Ishikawa (cell line): ENCODE results near the gene PPAN.

ENCODE experiments used
- CEBPB ChIP-seq: IDR thresholded peaks from 2 replicates; pipeline ENCODE4 v1.6.1; 2012
- CREB1 ChIP-seq: IDR thresholded peaks from 2 replicates; pipeline ENCODE4 v1.6.1; 2012; ENCODE audit warnings: low read depth
- EGR1 ChIP-seq: IDR thresholded peaks from 2 replicates; pipeline ENCODE4 v1.6.1; 2012
- EP300 ChIP-seq: IDR thresholded peaks from 2 replicates; pipeline ENCODE4 v1.6.1; 2012; ENCODE audit warnings: borderline replicate concordance
- FOXM1 ChIP-seq: IDR thresholded peaks from 2 replicates; pipeline ENCODE4 v1.6.1; 2012; ENCODE audit warnings: low read depth, borderline replicate concordance
- MAX ChIP-seq: IDR thresholded peaks from 2 replicates; pipeline ENCODE4 v1.6.1; 2012
- NFIC ChIP-seq: IDR thresholded peaks from 2 replicates; pipeline ENCODE4 v1.6.1; 2012
- RAD21 ChIP-seq: IDR thresholded peaks from 2 replicates; pipeline ENCODE4 v1.6.1; 2012; ENCODE audit warnings: low read depth
- TAF1 ChIP-seq: IDR thresholded peaks from 2 replicates; pipeline ENCODE4 v1.6.1; 2012; ENCODE audit warnings: low read depth, mild to moderate bottlenecking
- TCF12 ChIP-seq: IDR thresholded peaks from 2 replicates; pipeline ENCODE4 v1.6.1; 2012; ENCODE audit warnings: low read depth
- TEAD4 ChIP-seq: IDR thresholded peaks from 2 replicates; pipeline ENCODE4 v1.6.1; 2012
- USF1 ChIP-seq: IDR thresholded peaks from 2 replicates; pipeline ENCODE4 v1.6.1; 2012
- YY1 ChIP-seq: IDR thresholded peaks from 2 replicates; pipeline ENCODE4 v1.6.1; 2012; ENCODE audit warnings: low read depth
- ZBTB7A ChIP-seq: IDR thresholded peaks from 2 replicates; pipeline ENCODE4 v1.6.1; 2012; ENCODE audit warnings: low read depth
- TF ChIP-seq, protein P1 (sequence below): IDR thresholded peaks from 2 replicates; pipeline ENCODE4 v1.6.1; 2012; ENCODE audit warnings: low read depth, mild to moderate bottlenecking

Gene PPAN

DNA sequence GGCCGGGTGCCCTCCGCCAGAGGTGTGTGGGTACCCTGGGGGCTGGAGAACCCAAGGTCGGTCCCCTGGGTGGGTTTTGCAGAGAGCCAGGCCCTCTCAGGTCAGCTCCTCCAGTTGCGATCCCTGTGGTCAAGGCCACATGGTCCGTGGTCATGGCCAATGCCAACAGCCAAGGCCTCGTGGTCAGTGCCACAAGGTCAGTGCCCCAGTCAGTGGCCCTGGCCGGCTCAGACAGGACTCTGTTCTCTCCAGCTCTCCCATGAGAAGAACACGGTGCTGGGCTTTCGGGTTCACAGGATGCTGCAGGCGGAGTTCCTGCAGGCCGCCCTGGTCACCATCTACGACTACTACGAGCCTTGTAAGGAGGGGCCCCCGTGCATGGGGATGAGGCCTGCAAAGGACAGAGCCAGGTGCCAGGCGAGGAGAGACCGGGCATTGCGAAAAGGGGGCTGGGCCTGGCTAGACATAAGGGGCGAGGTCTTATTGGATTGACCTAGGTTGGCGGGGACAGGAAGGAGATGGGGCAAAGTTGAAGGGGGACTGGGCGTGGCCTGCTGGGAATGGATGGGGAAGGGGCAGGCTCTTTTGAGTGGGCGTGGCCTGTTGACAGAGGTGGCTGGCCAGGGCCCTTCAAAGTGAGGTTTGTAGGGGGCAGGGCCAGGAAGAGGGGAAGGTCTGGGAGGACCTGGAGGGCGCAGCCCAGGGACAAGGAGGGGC is 35.3 kb upstream of the PPAN start:
- TF ChIP-seq, protein P1, sequence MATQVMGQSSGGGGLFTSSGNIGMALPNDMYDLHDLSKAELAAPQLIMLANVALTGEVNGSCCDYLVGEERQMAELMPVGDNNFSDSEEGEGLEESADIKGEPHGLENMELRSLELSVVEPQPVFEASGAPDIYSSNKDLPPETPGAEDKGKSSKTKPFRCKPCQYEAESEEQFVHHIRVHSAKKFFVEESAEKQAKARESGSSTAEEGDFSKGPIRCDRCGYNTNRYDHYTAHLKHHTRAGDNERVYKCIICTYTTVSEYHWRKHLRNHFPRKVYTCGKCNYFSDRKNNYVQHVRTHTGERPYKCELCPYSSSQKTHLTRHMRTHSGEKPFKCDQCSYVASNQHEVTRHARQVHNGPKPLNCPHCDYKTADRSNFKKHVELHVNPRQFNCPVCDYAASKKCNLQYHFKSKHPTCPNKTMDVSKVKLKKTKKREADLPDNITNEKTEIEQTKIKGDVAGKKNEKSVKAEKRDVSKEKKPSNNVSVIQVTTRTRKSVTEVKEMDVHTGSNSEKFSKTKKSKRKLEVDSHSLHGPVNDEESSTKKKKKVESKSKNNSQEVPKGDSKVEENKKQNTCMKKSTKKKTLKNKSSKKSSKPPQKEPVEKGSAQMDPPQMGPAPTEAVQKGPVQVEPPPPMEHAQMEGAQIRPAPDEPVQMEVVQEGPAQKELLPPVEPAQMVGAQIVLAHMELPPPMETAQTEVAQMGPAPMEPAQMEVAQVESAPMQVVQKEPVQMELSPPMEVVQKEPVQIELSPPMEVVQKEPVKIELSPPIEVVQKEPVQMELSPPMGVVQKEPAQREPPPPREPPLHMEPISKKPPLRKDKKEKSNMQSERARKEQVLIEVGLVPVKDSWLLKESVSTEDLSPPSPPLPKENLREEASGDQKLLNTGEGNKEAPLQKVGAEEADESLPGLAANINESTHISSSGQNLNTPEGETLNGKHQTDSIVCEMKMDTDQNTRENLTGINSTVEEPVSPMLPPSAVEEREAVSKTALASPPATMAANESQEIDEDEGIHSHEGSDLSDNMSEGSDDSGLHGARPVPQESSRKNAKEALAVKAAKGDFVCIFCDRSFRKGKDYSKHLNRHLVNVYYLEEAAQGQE, result no peak
- TF ChIP-seq FOXM1 (no peak), TEAD4 (no peak), CREB1 (no peak), USF1 (no peak), YY1 (no peak), NFIC (no peak), EP300 (no peak), MAX (no peak), RAD21 (no peak), EGR1 (no peak), TCF12 (no peak), ZBTB7A (no peak), TAF1 (no peak)

DNA sequence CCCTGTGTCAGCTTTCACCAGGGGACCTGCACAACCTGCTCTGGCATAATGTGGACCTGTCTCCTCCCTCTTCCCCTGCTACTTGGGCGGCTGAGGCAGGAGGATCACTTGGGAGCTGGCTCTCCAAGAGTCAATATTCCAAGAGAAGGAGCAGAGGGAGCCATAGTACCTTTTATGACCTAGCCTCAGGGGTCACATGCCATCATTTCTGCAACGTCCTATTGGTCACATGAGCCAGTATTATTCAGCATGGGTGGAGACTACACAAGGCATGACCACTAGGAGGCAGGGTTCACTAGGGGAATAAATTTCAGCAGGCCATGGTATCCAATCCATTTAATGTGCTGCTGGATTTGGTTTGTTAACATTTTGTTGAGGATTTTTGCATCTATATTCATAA is 32.0 kb upstream of the PPAN start:
- TF ChIP-seq TCF12, result no peak
- peak; percentile 77 for TF ChIP-seq USF1
- no peak for TF ChIP-seq YY1
- no peak for TF ChIP-seq MAX
- no peak for TF ChIP-seq EP300
- TF ChIP-seq RAD21, result peak; percentile 48
- TF ChIP-seq EGR1, result no peak
- no peak for TF ChIP-seq TAF1
- TF ChIP-seq NFIC, result no peak
- TF ChIP-seq ZBTB7A, result no peak
- TF ChIP-seq, protein P1, result no peak
- no peak for TF ChIP-seq FOXM1
- TF ChIP-seq CREB1, result no peak

DNA sequence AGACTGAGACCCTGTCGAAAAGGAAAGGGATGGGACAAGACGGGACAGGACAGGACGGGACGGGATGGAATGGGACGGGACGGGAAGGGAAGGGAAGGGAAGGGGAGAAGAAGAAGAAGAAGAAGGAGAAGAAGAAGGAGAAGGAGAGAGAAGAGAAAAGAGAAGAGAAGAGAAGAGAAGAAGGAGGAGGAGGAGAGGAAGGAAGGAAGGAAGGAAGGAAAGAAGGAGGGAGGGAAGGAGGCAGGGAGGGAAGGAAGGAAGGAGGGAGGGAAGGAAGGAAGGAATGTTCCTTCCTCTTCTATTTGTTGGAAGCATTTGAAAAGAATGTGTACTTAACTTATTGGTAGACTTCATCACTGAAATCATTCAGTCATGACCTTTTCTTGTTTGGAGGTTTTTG is 29.6 kb upstream of the PPAN start:
- TF ChIP-seq TCF12 (no peak), MAX (no peak), NFIC (no peak), TAF1 (no peak)

DNA sequence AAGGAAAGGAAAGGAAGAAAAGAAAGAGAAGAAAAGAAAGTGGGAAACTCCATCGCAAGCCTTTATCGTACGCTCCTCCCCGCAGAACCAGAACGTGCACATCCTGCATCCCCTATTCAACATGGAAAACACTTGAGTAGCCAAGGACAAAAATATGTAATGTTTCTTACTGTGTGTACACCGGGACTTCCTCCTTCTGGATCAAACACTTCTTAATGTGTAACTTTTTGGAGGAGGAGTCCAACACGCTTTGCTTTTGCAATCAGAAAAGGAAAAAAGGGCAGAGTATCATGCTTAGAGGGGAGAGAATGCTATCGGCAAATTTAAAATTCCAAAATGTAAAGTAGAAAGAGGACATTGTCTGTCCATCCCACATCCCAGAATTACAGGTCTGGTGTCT is 27.8 kb upstream of the PPAN start:
- no peak for TF ChIP-seq TAF1
- no peak for TF ChIP-seq MAX
- TF ChIP-seq FOXM1, result no peak
- TF ChIP-seq NFIC, result no peak
- no peak for TF ChIP-seq EP300
- no peak for TF ChIP-seq CREB1
- TF ChIP-seq YY1, result no peak
- TF ChIP-seq ZBTB7A, result no peak

DNA sequence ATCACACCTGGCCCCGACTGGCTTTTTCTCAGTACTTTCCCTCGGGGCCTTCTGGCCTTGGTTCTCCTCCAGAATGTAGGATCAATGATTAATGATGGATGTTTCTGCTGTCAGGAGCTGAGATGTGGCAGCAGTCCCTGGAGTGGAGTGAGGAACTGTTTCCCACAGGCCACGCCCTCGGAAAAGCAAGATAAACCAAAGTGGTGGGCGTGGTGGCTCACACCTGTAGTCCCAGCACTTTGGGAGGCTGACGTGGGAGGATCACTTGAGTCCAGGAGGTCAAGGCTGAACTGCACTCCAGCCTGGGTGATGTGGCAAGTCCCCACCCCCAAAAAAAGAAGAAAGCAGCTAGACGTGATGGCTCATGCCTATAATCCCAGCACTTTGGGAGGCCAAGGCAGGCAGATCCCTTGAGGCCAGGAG is 27.1 kb upstream of the PPAN start:
- TF ChIP-seq CREB1 (no peak), TEAD4 (no peak), TCF12 (no peak), RAD21 (no peak), NFIC (no peak)

DNA sequence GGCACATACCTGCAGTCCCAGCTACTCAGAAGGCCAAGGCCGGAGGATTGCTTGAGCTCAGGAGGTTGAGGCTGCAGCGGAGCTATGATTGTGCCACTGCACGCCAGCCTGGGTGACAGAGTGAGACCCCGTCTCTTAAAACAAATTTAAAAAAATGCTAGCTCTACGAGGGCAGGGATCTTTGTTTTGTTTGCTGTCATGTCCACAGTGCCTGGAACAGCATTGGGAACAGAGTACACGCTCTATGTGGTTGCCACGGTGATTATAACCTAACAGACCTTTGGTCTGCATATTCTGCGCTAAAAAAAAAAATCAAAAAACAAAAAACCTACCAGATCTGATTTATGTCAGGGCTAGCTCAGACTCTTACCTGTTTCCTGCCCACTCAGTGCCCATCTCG is 22.3 kb upstream of the PPAN start:
- no peak for TF ChIP-seq TAF1
- TF ChIP-seq CREB1, result no peak
- no peak for TF ChIP-seq ZBTB7A
- TF ChIP-seq CEBPB, result no peak
- TF ChIP-seq FOXM1, result no peak
- TF ChIP-seq, protein P1, result no peak
- no peak for TF ChIP-seq EGR1
- no peak for TF ChIP-seq TEAD4
- no peak for TF ChIP-seq NFIC
- TF ChIP-seq EP300, result no peak
- no peak for TF ChIP-seq RAD21
- no peak for TF ChIP-seq MAX
- TF ChIP-seq USF1, result no peak
- TF ChIP-seq TCF12, result no peak
